ENCODE results near the gene CLIP4. TPM values are rescaled to one million over a fixed set of nuclear protein-coding genes. Genes with fewer than 3 reads are reported as not detected.

CLIP4 gene
- total RNA-seq, 1 experiment from 2014 or later = 18.2 TPM

DNA sequence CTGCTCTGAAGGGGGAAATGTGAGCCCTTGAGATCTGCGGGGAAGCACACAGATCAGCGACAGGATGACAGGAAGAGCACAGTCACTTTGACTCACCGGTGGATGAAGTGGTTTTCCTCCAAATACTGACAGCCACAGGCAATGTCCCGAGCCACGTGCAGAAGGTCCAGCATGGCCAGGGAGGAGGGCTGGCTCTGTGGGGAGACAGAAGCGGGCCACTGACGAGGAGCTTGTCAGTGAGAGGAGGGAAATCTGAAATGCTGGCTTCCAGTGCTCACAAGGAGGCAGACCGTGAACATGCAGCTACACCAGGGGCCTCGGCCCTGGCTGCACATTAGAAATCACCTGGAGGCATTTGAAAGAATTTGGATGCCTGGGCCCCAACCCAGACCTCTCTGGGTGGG lies 98.7 kb downstream of the CLIP4 start:
- no peak overlapping the region for H3K4me3 ChIP-seq (ENCODE audit: low read depth, low read length, poor library complexity, severe bottlenecking)
- no peak overlapping the region for H3K27ac ChIP-seq (ENCODE audit: low read depth, low read length, poor library complexity, severe bottlenecking)
- no peaks in the 10 kb centered on the region for H3K36me3 ChIP-seq (ENCODE audit: insufficient read depth, low read length, poor library complexity, severe bottlenecking)
- CTCF ChIA-PET = no interaction called here
- BruUV-seq (replicated peaks) = no TSS peak
- no peak for DNase-seq (ENCODE audit: low spot score)
- no peaks in the 10 kb centered on the region for H3K4me1 ChIP-seq (ENCODE audit: insufficient read depth, low read length, poor library complexity, severe bottlenecking)
- TF ChIP-seq EZH2 (IDR thresholded peaks at IDR 0.05; ENCODE audit: borderline replicate concordance, low read depth, low read length, poor library complexity, severe bottlenecking) = no peak
- TF ChIP-seq, protein P1, sequence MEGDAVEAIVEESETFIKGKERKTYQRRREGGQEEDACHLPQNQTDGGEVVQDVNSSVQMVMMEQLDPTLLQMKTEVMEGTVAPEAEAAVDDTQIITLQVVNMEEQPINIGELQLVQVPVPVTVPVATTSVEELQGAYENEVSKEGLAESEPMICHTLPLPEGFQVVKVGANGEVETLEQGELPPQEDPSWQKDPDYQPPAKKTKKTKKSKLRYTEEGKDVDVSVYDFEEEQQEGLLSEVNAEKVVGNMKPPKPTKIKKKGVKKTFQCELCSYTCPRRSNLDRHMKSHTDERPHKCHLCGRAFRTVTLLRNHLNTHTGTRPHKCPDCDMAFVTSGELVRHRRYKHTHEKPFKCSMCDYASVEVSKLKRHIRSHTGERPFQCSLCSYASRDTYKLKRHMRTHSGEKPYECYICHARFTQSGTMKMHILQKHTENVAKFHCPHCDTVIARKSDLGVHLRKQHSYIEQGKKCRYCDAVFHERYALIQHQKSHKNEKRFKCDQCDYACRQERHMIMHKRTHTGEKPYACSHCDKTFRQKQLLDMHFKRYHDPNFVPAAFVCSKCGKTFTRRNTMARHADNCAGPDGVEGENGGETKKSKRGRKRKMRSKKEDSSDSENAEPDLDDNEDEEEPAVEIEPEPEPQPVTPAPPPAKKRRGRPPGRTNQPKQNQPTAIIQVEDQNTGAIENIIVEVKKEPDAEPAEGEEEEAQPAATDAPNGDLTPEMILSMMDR (conservative IDR thresholded peaks at IDR 0.05; ENCODE audit: low read depth, low read length) = no peak
- H3K27me3 ChIP-seq (replicated peaks; ENCODE audit: insufficient read depth, low read depth, low read length, poor library complexity) = no peaks in the 10 kb centered on the region
- intact Hi-C loops (cut with micrococcal nuclease; ENCODE audit: unreplicated experiment) = no loop called here
- POLR2A ChIA-PET (ENCODE audit: low non-redundant PET) = no interaction called here
- H3K9me3 ChIP-seq (ENCODE audit: low read depth, low read length, poor library complexity, severe bottlenecking) = no peaks in the 10 kb centered on the region

DNA sequence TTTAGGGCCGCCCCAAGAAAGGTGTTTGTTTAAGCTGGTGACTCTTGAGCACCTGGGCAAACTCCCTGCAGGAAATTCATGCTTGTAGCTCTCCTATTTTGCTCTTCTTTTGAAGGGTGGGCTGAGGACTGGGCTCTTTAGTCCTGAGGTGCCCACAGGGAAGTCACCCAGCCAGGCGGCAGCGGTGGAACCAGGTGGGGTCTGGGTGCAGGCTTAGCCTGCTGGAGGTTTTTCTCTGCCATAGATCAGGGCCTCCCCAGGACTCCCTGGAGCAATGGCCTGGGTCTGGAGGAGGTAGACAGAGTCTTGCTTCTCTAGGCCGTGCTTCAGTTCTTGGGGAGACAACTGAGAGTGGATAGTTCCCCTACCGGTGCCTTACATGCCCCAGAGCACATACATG lies 99.9 kb downstream of the CLIP4 start:
- no peak for DNase-seq (ENCODE audit: low spot score)
- H3K27me3 ChIP-seq (replicated peaks; ENCODE audit: insufficient read depth, low read depth, low read length, poor library complexity) = no peaks in the 10 kb centered on the region
- no peaks in the 10 kb centered on the region for H3K36me3 ChIP-seq (ENCODE audit: insufficient read depth, low read length, poor library complexity, severe bottlenecking)
- no TSS peak for BruUV-seq (replicated peaks)
- intact Hi-C loops (cut with micrococcal nuclease; ENCODE audit: unreplicated experiment) = no loop called here
- no peaks in the 10 kb centered on the region for H3K4me1 ChIP-seq (ENCODE audit: insufficient read depth, low read length, poor library complexity, severe bottlenecking)
- H3K9me3 ChIP-seq (ENCODE audit: low read depth, low read length, poor library complexity, severe bottlenecking) = no peaks in the 10 kb centered on the region
- POLR2A ChIA-PET (ENCODE audit: low non-redundant PET) = no interaction called here
- no peak overlapping the region for H3K4me3 ChIP-seq (ENCODE audit: low read depth, low read length, poor library complexity, severe bottlenecking)
- CTCF ChIA-PET = no interaction called here
- no peak for TF ChIP-seq EZH2 (IDR thresholded peaks at IDR 0.05; ENCODE audit: borderline replicate concordance, low read depth, low read length, poor library complexity, severe bottlenecking)
- TF ChIP-seq, protein P1 (conservative IDR thresholded peaks at IDR 0.05; ENCODE audit: low read depth, low read length) = no peak
- no peak overlapping the region for H3K27ac ChIP-seq (ENCODE audit: low read depth, low read length, poor library complexity, severe bottlenecking)

DNA sequence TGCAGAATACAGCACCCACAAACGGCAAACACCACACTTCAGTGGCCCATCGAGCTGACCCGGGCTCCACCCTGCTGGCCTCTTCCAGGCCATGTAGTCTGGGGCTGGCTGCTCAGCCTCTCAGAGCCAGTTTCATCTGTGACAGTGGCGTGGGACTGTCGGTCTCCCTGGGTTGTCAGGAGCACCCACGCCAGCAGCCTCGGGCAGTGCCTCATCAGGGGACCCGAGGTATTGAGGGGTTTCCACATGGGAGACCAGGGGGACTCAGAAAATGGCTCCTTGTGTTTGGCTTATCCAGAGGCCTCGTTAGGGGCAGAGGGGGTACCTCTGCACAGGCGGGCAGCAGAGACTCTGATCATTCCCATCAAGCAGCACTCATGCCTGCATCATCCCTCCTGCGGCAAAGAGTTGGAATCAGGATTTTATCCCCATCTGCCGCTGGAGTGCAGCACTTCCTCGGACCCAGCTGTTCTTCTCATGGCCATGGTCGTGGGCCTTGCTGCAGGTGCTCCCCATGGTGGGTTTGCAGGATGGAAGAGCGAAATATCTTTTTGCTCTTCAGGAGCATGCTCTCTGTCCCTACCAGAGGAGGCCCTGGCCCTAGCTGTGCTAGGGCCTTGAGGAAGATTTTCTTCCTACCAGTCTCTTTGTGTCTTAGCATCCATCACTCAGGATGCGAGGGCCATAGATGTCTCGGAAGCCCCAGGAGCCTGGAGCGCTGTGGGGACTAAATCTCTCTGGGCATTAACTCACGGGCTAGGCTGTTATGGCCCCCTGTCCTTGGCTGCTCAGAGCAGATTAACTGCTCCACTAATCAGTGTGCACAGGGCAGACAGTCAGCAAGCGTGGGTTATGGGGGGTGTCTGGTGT lies 100.8 kb downstream of the CLIP4 start:
- Histone ChIP-seq H3K9me3 (ENCODE audit: low read depth, low read length, poor library complexity, severe bottlenecking) (no peaks in the 10 kb centered on the region), H3K4me1 (ENCODE audit: insufficient read depth, low read length, poor library complexity, severe bottlenecking) (no peaks in the 10 kb centered on the region), H3K36me3 (ENCODE audit: insufficient read depth, low read length, poor library complexity, severe bottlenecking) (no peaks in the 10 kb centered on the region), H3K4me3 (ENCODE audit: low read depth, low read length, poor library complexity, severe bottlenecking) (no peak overlapping the region), H3K27me3 (replicated peaks; ENCODE audit: insufficient read depth, low read depth, low read length, poor library complexity) (no peaks in the 10 kb centered on the region), H3K27ac (ENCODE audit: low read depth, low read length, poor library complexity, severe bottlenecking) (no peak overlapping the region)
- ChIA-PET POLR2A (ENCODE audit: low non-redundant PET) (no interaction called here), CTCF (no interaction called here)
- BruUV-seq (replicated peaks) = no TSS peak
- no peak for DNase-seq (ENCODE audit: low spot score)
- TF ChIP-seq EZH2 (IDR thresholded peaks at IDR 0.05; ENCODE audit: borderline replicate concordance, low read depth, low read length, poor library complexity, severe bottlenecking) = no peak
- TF ChIP-seq, protein P1 (conservative IDR thresholded peaks at IDR 0.05; ENCODE audit: low read depth, low read length) = no peak
- intact Hi-C loops (cut with micrococcal nuclease; ENCODE audit: unreplicated experiment) = no loop called here
